LNCAP (cell line): ENCODE measurements around the gene GRID1.

Experiments
- TF ChIP-seq, protein P1 (sequence below): fragments of 450-650 bp; IDR thresholded peaks from 2 replicates; pipeline ENCODE4 v1.5.1; 2017; ENCODE audit warnings: mild to moderate bottlenecking

GRID1 gene

DNA sequence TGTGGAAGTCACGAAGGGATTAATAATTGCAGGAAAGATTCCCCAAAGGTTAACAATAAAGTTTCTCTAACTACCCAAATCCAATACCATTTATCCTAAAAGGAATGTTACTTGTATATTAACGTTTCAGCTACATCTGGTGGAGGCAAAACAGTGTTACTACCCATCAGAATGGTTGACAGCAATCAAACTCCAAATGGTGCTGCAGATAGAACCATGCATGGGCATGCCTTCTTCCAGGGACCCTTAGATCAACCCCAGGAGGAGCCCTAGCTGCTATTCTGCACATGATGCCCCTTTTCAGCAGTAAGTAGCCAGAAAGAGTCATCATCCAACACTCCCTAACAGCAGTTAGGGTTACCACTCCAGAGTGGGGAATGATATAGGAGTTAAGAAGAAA is 336.3 kb downstream of the GRID1 start:
- TF ChIP-seq, protein P1, sequence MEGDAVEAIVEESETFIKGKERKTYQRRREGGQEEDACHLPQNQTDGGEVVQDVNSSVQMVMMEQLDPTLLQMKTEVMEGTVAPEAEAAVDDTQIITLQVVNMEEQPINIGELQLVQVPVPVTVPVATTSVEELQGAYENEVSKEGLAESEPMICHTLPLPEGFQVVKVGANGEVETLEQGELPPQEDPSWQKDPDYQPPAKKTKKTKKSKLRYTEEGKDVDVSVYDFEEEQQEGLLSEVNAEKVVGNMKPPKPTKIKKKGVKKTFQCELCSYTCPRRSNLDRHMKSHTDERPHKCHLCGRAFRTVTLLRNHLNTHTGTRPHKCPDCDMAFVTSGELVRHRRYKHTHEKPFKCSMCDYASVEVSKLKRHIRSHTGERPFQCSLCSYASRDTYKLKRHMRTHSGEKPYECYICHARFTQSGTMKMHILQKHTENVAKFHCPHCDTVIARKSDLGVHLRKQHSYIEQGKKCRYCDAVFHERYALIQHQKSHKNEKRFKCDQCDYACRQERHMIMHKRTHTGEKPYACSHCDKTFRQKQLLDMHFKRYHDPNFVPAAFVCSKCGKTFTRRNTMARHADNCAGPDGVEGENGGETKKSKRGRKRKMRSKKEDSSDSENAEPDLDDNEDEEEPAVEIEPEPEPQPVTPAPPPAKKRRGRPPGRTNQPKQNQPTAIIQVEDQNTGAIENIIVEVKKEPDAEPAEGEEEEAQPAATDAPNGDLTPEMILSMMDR: no peak

- TF ChIP-seq, protein P1: no peak
These were observed 339.2 kb downstream of the GRID1 start for GRCh38 chr10:86027346-86027745.

GRCh38 chr10:86025509-86025908 is 341.1 kb downstream of the GRID1 start:
- TF ChIP-seq, protein P1: no peak

GRCh38 chr10:86024281-86025041 is 342.1 kb downstream of the GRID1 start:
- TF ChIP-seq, protein P1: no peak

DNA sequence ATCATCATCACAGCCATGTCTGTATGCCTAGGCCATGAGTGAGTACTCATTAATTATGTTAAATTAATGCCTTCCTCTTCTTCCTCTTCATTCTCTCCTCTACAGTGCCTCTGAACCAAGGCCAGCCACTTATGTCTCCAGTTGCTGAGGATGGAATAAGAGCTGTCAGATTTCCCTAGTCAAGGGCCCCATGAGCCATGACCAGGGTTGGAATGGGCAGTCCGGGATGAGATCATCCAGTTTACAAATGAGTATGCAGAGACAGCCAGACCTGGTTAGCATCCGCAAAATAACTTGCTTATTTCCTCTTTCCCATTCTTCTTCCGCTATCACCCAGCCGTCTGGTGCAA is 342.7 kb downstream of the GRID1 start:
- TF ChIP-seq, protein P1: no peak

- TF ChIP-seq, protein P1: no peak
These were observed 343.3 kb downstream of the GRID1 start for GRCh38 chr10:86023336-86023735.

DNA sequence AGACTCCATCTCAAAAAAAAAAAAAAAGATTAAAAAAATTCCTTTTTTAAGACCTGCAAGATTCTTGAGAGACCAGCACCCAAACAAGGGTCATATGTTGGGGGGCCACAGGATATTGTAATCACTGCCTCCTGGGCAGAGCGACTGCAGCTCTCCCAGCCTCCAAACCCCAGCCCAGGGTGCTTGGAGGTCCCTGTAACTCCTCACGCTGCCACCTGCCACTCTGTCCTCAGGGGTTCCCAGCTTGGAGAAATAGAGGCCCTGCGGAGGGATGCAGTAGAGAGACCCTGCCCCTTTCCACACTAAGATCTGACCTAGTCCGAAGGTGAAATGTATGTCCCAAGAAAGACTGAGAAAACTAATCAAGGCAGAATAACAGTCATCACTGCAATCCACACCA is 343.7 kb downstream of the GRID1 start:
- TF ChIP-seq, protein P1: no peak

DNA sequence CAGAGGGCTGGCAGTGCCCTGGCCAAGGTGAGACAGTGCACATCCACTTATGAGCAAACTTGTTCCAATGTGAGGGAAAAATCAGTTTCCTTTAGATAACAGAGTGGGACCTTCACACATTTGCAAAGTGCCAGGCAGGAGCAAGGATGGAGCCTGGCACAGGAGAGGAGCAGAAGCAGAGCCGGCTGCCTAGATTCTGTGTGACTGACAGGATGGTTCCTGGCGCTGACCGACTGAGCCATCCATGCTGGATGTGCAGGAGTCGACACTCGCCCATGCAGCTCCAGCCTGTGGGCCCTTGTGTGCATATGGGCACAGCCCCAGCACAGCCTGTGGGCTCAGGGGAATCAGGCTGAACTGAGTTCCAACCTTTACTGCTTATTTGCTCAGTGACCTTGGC is 346.5 kb downstream of the GRID1 start:
- TF ChIP-seq, protein P1: no peak
